Calu3 (cell line): ENCODE data around the gene CFAP65. TPM values are rescaled to one million over a fixed set of nuclear protein-coding genes. Genes with fewer than 3 reads are reported as not detected.

ENCODE experiments used
- BruUV-seq: library from RNA; stranded (reverse); fragments of 400-500 nt; replicated peaks from 2 replicates; lab custom pipeline; 2021; lab: Mats Ljungman, UMichigan
- CTCF ChIA-PET: fragments of 300-600 bp; sonication (Branson Sonifier 250); formaldehyde crosslinking; loops from one replicate; lab custom pipeline; 2022; ENCODE audit warnings: antibody characterized with exemption; lab: Charles Lee
- DNase-seq: peaks from one replicate; pipeline ENCODE4 v3.0.0; 2022
- H3K27ac Mint-ChIP-seq: one replicate; pipeline ENCODE4 v1.8.0; 2022; ENCODE audit warnings: mixed read lengths; ENCODE audit not compliant: unreplicated experiment
- H3K27me3 Mint-ChIP-seq: one replicate; pipeline ENCODE4 v1.8.0; 2022; ENCODE audit warnings: mixed read lengths; ENCODE audit not compliant: unreplicated experiment
- H3K36me3 Mint-ChIP-seq: one replicate; pipeline ENCODE4 v1.8.0; 2022; ENCODE audit warnings: mild to moderate bottlenecking, moderate library complexity, mixed read lengths; ENCODE audit not compliant: insufficient read depth, unreplicated experiment
- H3K4me1 Mint-ChIP-seq: one replicate; pipeline ENCODE4 v1.8.0; 2022; ENCODE audit warnings: mild to moderate bottlenecking, low read depth, mixed read lengths; ENCODE audit not compliant: unreplicated experiment
- H3K4me3 Mint-ChIP-seq: one replicate; pipeline ENCODE4 v1.8.0; 2022; ENCODE audit warnings: mild to moderate bottlenecking, low read depth, moderate library complexity, mixed read lengths; ENCODE audit not compliant: unreplicated experiment
- H3K9me3 Mint-ChIP-seq: one replicate; pipeline ENCODE4 v1.8.0; 2022; ENCODE audit warnings: low read depth, mixed read lengths; ENCODE audit not compliant: unreplicated experiment
- CTCF ChIP-seq: fragments of 200-600 bp; IDR thresholded peaks from one replicate; pipeline ENCODE4 v1.8.0; 2022; ENCODE audit warnings: antibody characterized with exemption; ENCODE audit not compliant: unreplicated experiment
- intact Hi-C: fragments of 100-400 bp; cut with micrococcal nuclease; formaldehyde crosslinking; loops from one replicate; pipeline ENCODE4 v1.10.0; 2022; ENCODE audit not compliant: unreplicated experiment
- total RNA-seq: library from RNA; stranded (reverse); gene quantifications from 2 replicates; pipeline ENCODE4 v1.2.3, GENCODE V29; 2022

Gene CFAP65
- total RNA-seq, 1 experiment from 2014 or later, result 0.68 TPM

- no peaks in the 10 kb centered on the region for H3K36me3 Mint-ChIP-seq
- no peak for DNase-seq
- no peak overlapping the region for H3K4me3 Mint-ChIP-seq
- TF ChIP-seq CTCF, result no peak
- intact Hi-C loops, result no loop called here
- no peaks in the 10 kb centered on the region for H3K4me1 Mint-ChIP-seq
- no peak overlapping the region for H3K27ac Mint-ChIP-seq
- H3K27me3 Mint-ChIP-seq, result peaks cover 10% of the 10 kb centered on the region
- CTCF ChIA-PET, result no interaction called here
- no peaks in the 10 kb centered on the region for H3K9me3 Mint-ChIP-seq
- BruUV-seq, result no TSS peak
These were observed 18.7 kb downstream of the CFAP65 start for GRCh38 chr2:219022616-219023015.

GRCh38 chr2:219022041-219022440 is 19.3 kb downstream of the CFAP65 start:
- no peaks in the 10 kb centered on the region for H3K4me1 Mint-ChIP-seq
- no peak for DNase-seq
- H3K4me3 Mint-ChIP-seq, result no peak overlapping the region
- no peak for TF ChIP-seq CTCF
- CTCF ChIA-PET, result no interaction called here
- no peaks in the 10 kb centered on the region for H3K36me3 Mint-ChIP-seq
- H3K27me3 Mint-ChIP-seq, result peaks cover 16% of the 10 kb centered on the region
- BruUV-seq, result no TSS peak
- H3K27ac Mint-ChIP-seq, result no peak overlapping the region
- intact Hi-C loops, result no loop called here
- no peaks in the 10 kb centered on the region for H3K9me3 Mint-ChIP-seq

- intact Hi-C loops, result no loop called here
- Mint-ChIP-seq H3K4me3 (no peak overlapping the region), H3K27ac (no peak overlapping the region), H3K9me3 (no peaks in the 10 kb centered on the region), H3K4me1 (no peaks in the 10 kb centered on the region), H3K27me3 (peaks cover 21% of the 10 kb centered on the region), H3K36me3 (no peaks in the 10 kb centered on the region)
- DNase-seq, result no peak
- BruUV-seq, result no TSS peak
- no peak for TF ChIP-seq CTCF
- CTCF ChIA-PET, result no interaction called here
These were observed 19.7 kb downstream of the CFAP65 start for GRCh38 chr2:219021591-219021990.

- no peak for DNase-seq
- Mint-ChIP-seq H3K27ac (no peak overlapping the region), H3K4me3 (no peak overlapping the region), H3K4me1 (no peaks in the 10 kb centered on the region), H3K9me3 (no peaks in the 10 kb centered on the region), H3K36me3 (no peaks in the 10 kb centered on the region), H3K27me3 (peaks cover 29% of the 10 kb centered on the region)
- CTCF ChIA-PET, result interaction anchor here (0.6 to 1.7 kb wide), 3 partner anchors 11 to 35 kb away, joined by 6 to 13 read pairs (median 7); no protein-coding TSS in a partner anchor
- no TSS peak for BruUV-seq
- no peak for TF ChIP-seq CTCF
- intact Hi-C loops, result no loop called here
These were observed 20.5 kb downstream of the CFAP65 start for GRCh38 chr2:219020604-219021365.
